CD4-positive, alpha-beta memory T cell (primary cell): ENCODE results near the gene CLIC5. TPM values are rescaled to one million over a fixed set of nuclear protein-coding genes. Genes with fewer than 3 reads are reported as not detected.

ENCODE experiments used
- CTCF ChIA-PET: fragments of 350-600 bp; sonication (Branson Sonifier 250); formaldehyde crosslinking; loops from one replicate; lab custom pipeline; 2021; ENCODE audit warnings: inconsistent platforms; ENCODE audit not compliant: partially characterized antibody; lab: Charles Lee
- POLR2A ChIA-PET: fragments of 350-600 bp; sonication (Branson Sonifier 250); formaldehyde crosslinking; loops from one replicate; lab custom pipeline; 2021; ENCODE audit not compliant: partially characterized antibody; lab: Charles Lee
- DNase-seq, 5 donors: peaks; one replicate each; pipeline versions ENCODE4 v3.0.0 to v3.0.0-alpha.2; 2020 to 2022; ENCODE audit warnings: mixed read lengths in 1 of 5
- H3K27ac ChIP-seq: one replicate; pipeline ENCODE4 v1.7.0; 2013; ENCODE audit warnings: low read depth, low read length
- H3K27me3 ChIP-seq: 2 replicates; pipeline ENCODE4 v1.7.0; 2013; ENCODE audit warnings: mild to moderate bottlenecking, low read length, moderate library complexity; ENCODE audit not compliant: insufficient read depth
- H3K36me3 ChIP-seq: 2 replicates; pipeline ENCODE4 v1.7.0; 2013; ENCODE audit warnings: mild to moderate bottlenecking, low read length, moderate library complexity; ENCODE audit not compliant: insufficient read depth
- H3K4me1 ChIP-seq: 2 replicates; pipeline ENCODE4 v1.7.0; 2013; ENCODE audit warnings: mild to moderate bottlenecking, low read length, moderate library complexity; ENCODE audit not compliant: insufficient read depth
- H3K4me3 ChIP-seq, 2 donors: one replicate each; pipeline ENCODE4 v1.7.0; 2013; ENCODE audit warnings: low read length in 2 of 2, mild to moderate bottlenecking in 1 of 2
- H3K9me3 ChIP-seq, 2 donors: one replicate each; pipeline ENCODE4 v1.7.0; 2013; ENCODE audit warnings: low read length in 2 of 2, control low read depth in 1 of 2; ENCODE audit not compliant: control insufficient read depth in 1 of 2
- H3K27ac Mint-ChIP-seq, 7 donors: one replicate each; pipeline ENCODE4 v1.8.0; 2020 to 2021; ENCODE audit warnings: mixed read lengths in 7 of 7, mild to moderate bottlenecking in 6 of 7, inconsistent platforms in 3 of 7, moderate library complexity in 3 of 7
- H3K27me3 Mint-ChIP-seq, 2 donors: one replicate each; pipeline ENCODE4 v1.8.0; 2020 to 2021; ENCODE audit warnings: mixed read lengths in 2 of 2
- H3K36me3 Mint-ChIP-seq, 2 donors: one replicate each; pipeline ENCODE4 v1.8.0; 2020 to 2021; ENCODE audit warnings: mixed read lengths in 2 of 2, inconsistent platforms in 1 of 2, mild to moderate bottlenecking in 1 of 2
- H3K4me1 Mint-ChIP-seq, 4 donors: one replicate each; pipeline ENCODE4 v1.8.0; 2020 to 2021; ENCODE audit warnings: mixed read lengths in 4 of 4, mild to moderate bottlenecking in 1 of 4
- H3K4me3 Mint-ChIP-seq, 8 donors: one replicate each; pipeline ENCODE4 v1.8.0; 2020 to 2021; ENCODE audit warnings: mixed read lengths in 8 of 8, mild to moderate bottlenecking in 7 of 8, moderate library complexity in 6 of 8, inconsistent platforms in 3 of 8
- H3K9me3 Mint-ChIP-seq, 8 donors: one replicate each; pipeline ENCODE4 v1.8.0; 2020 to 2021; ENCODE audit warnings: mixed read lengths in 8 of 8, mild to moderate bottlenecking in 5 of 8, inconsistent platforms in 3 of 8, moderate library complexity in 1 of 8
- intact Hi-C: fragments of 100-400 bp; cut with micrococcal nuclease; formaldehyde crosslinking; loops from one replicate; pipeline ENCODE4 v1.15.1; 2023
- polyA plus RNA-seq, 2 donors: library from polyadenylated mRNA; unstranded; fragments of 300-500 nt; fragmentation: Illumina TruSeq; gene quantifications; one replicate each; pipeline ENCODE4 v1.2.3, GENCODE V29; 2021
- total RNA-seq, 2 experiments: library from RNA; stranded (reverse); gene quantifications; one replicate each; pipeline ENCODE4 v1.2.3, GENCODE V29; 2021

CLIC5 gene
- total and polyA plus RNA-seq, 4 experiments from 2014 or later: 3.4 to 18.4 (median 12.4) TPM

- no peaks in the 10 kb centered on the region for H3K4me1 ChIP-seq
- no peak overlapping the region for H3K4me3 Mint-ChIP-seq
- H3K27me3 Mint-ChIP-seq: no peaks in the 10 kb centered on the region
- intact Hi-C loops: no loop called here
- H3K27me3 ChIP-seq: no peaks in the 10 kb centered on the region
- peaks cover 0 to 5% (median 3%) of the 10 kb centered on the region in 4 donors for H3K4me1 Mint-ChIP-seq
- H3K27ac ChIP-seq: no peak overlapping the region
- H3K9me3 Mint-ChIP-seq: peaks cover 0 to 6% (median under 1%) of the 10 kb centered on the region in 8 donors
- ChIA-PET CTCF (interaction anchor here (0.6 to 2.0 kb wide), 4 partner anchors 10 to 817 kb away, joined by 3 to 5 read pairs (median 3); no protein-coding TSS in a partner anchor), POLR2A (no interaction called here)
- H3K4me3 ChIP-seq: no peak overlapping the region
- no peaks in the 10 kb centered on the region for H3K9me3 ChIP-seq
- no peak overlapping the region for H3K27ac Mint-ChIP-seq
- H3K36me3 Mint-ChIP-seq: peaks cover 6 to 8% of the 10 kb centered on the region in 2 donors
- no peaks in the 10 kb centered on the region for H3K36me3 ChIP-seq
- no peak for DNase-seq
Measured at GRCh38 chr6:45959534-45960145, 56.0 kb downstream of the CLIC5 start.

DNA sequence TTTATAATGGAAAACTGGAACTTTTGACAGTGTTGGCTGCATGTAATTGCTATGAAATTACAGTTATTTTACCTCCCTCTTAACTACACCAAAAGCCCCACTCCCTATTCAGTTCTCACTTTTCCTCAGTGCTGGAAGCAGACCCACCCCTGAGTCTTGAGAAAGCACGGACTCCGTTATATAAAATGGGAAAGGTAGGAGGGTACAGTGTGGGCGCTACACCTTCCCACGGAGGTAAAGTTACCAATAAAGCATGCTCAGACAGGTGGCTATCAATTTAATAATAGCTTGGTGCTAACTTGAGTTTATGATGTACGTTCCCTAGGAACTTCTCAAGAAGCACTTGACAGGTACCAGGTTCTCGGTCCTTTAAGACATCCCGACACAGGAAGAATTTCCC is 59.0 kb downstream of the CLIC5 start:
- Mint-ChIP-seq H3K27ac (no peak overlapping the region), H3K4me3 (no peak overlapping the region), H3K27me3 (no peaks in the 10 kb centered on the region), H3K36me3 (peaks cover 25 to 26% of the 10 kb centered on the region in 2 donors), H3K4me1 (peaks cover 0 to 5% (median 3%) of the 10 kb centered on the region in 4 donors), H3K9me3 (no peaks in the 10 kb centered on the region)
- DNase-seq: no peak
- CTCF ChIA-PET: interaction anchor here (0.6 kb wide), 1 partner anchor 27 kb away, joined by 3 read pairs; no protein-coding TSS in a partner anchor
- POLR2A ChIA-PET: no interaction called here
- no peak overlapping the region for H3K27ac ChIP-seq
- no peaks in the 10 kb centered on the region for H3K36me3 ChIP-seq
- H3K4me3 ChIP-seq: no peak overlapping the region
- H3K4me1 ChIP-seq: no peaks in the 10 kb centered on the region
- intact Hi-C loops: no loop called here
- H3K27me3 ChIP-seq: no peaks in the 10 kb centered on the region
- no peaks in the 10 kb centered on the region for H3K9me3 ChIP-seq

DNA sequence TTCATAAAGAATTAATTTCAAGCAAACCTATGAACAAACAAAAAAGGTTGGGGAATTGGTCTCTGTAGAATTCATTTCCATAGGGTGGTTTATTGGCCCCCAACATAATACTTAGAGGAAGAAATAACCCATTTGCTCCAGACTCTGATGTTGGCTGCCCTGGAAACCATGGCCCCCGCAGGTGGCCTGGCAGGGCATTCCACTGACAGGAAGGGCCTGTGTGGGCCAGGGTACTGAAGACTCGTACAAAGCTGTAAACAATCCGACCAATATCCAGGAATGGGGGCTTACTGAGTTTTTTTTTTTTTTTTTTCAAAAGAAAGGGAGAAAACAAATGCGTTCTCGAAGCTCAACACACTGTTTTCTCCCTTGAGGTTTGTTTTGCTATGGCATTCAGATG is 59.5 kb downstream of the CLIC5 start:
- CTCF ChIA-PET: no interaction called here
- no peak for DNase-seq
- no peak overlapping the region for H3K27ac Mint-ChIP-seq
- no peaks in the 10 kb centered on the region for H3K9me3 Mint-ChIP-seq
- H3K36me3 Mint-ChIP-seq: peaks cover 30% of the 10 kb centered on the region in 2 donors
- H3K27me3 Mint-ChIP-seq: no peaks in the 10 kb centered on the region
- intact Hi-C loops: no loop called here
- no peaks in the 10 kb centered on the region for H3K36me3 ChIP-seq
- no peaks in the 10 kb centered on the region for H3K4me1 ChIP-seq
- no peak overlapping the region for H3K27ac ChIP-seq
- no peak overlapping the region for H3K4me3 ChIP-seq
- no peak overlapping the region for H3K4me3 Mint-ChIP-seq
- H3K4me1 Mint-ChIP-seq: peaks cover 0 to 5% (median 3%) of the 10 kb centered on the region in 4 donors
- no peaks in the 10 kb centered on the region for H3K9me3 ChIP-seq
- no peaks in the 10 kb centered on the region for H3K27me3 ChIP-seq
- POLR2A ChIA-PET: no interaction called here

GRCh38 chr6:45955597-45955996 is 60.1 kb downstream of the CLIC5 start:
- CTCF ChIA-PET: no interaction called here
- H3K4me1 ChIP-seq: no peaks in the 10 kb centered on the region
- H3K4me3 ChIP-seq: no peak overlapping the region
- peaks cover 33% of the 10 kb centered on the region in 2 donors for H3K36me3 Mint-ChIP-seq
- no peak overlapping the region for H3K27ac ChIP-seq
- intact Hi-C loops: no loop called here
- POLR2A ChIA-PET: no interaction called here
- H3K9me3 ChIP-seq: no peaks in the 10 kb centered on the region
- no peak for DNase-seq
- H3K36me3 ChIP-seq: no peaks in the 10 kb centered on the region
- H3K27me3 Mint-ChIP-seq: no peaks in the 10 kb centered on the region
- H3K4me3 Mint-ChIP-seq: no peak overlapping the region
- peaks cover 0 to 5% (median 1%) of the 10 kb centered on the region in 4 donors for H3K4me1 Mint-ChIP-seq
- H3K27ac Mint-ChIP-seq: no peak overlapping the region
- no peaks in the 10 kb centered on the region for H3K27me3 ChIP-seq
- H3K9me3 Mint-ChIP-seq: no peaks in the 10 kb centered on the region

GRCh38 chr6:45952546-45952945 is 63.1 kb downstream of the CLIC5 start:
- Histone ChIP-seq H3K27ac (no peak overlapping the region), H3K27me3 (no peaks in the 10 kb centered on the region), H3K4me3 (no peak overlapping the region), H3K36me3 (peaks cover 6% of the 10 kb centered on the region), H3K4me1 (no peaks in the 10 kb centered on the region), H3K9me3 (no peaks in the 10 kb centered on the region)
- CTCF ChIA-PET: no interaction called here
- Mint-ChIP-seq H3K4me3 (no peak overlapping the region), H3K27ac (no peak overlapping the region), H3K4me1 (peaks cover 0 to 3% (median under 1%) of the 10 kb centered on the region in 4 donors), H3K36me3 (peaks cover 47 to 52% of the 10 kb centered on the region in 2 donors), H3K9me3 (no peaks in the 10 kb centered on the region), H3K27me3 (no peaks in the 10 kb centered on the region)
- POLR2A ChIA-PET: no interaction called here
- DNase-seq: no peak
- intact Hi-C loops: no loop called here

DNA sequence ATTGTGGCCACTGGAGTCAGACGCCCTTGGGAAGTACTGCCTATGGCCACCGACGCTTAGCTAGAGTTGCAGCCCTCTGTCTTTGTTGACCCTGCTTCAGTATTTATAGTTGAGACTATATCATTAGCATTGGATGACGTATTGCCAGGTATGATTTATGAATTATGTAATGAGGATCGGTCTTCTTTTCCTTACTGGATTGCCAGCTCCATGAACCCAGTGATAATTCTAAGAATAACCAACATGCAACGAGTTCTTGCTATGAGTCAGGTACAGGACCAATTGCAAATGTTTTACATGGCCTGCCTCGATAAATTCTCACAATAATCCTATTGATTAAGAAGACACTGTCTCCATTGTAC is 63.5 kb downstream of the CLIC5 start:
- H3K9me3 ChIP-seq: no peaks in the 10 kb centered on the region
- Mint-ChIP-seq H3K4me3 (no peak overlapping the region), H3K27ac (peak overlapping the region in 1 of 7 donors; percentile 57), H3K27me3 (no peaks in the 10 kb centered on the region), H3K4me1 (peaks cover 0 to 3% (median under 1%) of the 10 kb centered on the region in 4 donors), H3K36me3 (peaks cover 51 to 56% of the 10 kb centered on the region in 2 donors), H3K9me3 (no peaks in the 10 kb centered on the region)
- no peaks in the 10 kb centered on the region for H3K27me3 ChIP-seq
- H3K27ac ChIP-seq: no peak overlapping the region
- DNase-seq: no peak
- H3K4me3 ChIP-seq: no peak overlapping the region
- H3K36me3 ChIP-seq: peaks cover 6% of the 10 kb centered on the region
- ChIA-PET POLR2A (no interaction called here), CTCF (no interaction called here)
- intact Hi-C loops: no loop called here
- no peaks in the 10 kb centered on the region for H3K4me1 ChIP-seq

DNA sequence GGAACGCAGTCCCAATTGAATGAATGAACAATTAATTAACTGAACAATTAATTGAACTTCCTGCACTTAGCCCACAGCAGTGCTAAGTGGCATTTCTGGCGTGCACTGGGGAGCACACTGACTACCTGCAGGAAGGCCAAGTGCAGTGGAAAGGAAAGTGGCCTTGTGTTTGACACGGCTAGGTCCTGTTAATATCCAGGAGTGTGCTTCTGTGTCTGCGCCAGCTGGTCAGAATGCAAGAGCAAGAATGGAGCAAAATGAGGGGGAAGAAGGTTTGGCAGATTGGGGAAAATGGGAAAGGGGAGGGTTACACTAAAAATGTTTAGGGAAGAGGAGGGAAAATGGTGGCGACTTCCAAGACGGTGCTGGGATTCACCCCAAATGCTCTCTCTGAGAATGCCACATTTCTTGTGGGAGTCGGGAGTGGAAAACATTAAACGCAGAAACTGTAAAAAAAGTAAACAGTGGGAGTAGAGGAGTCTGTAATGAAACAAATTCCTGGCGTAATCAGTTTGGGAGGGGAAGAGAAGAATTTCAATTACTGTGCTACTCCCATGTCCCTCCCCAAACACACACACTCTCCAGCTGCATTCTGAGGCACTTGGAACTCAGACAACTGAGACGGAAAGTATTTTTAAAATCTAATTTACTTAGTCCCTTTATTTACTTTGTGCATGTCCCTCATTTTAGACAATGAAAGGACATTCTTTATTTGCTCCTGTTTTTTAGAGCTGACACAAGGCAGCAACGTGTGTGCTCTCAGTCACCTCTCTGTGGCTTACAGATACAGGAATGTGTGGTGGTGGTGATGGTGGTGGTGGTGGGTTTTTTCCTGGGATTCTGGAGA is 64.1 kb downstream of the CLIC5 start:
- no peaks in the 10 kb centered on the region for H3K27me3 Mint-ChIP-seq
- H3K36me3 Mint-ChIP-seq: peaks cover 56 to 62% of the 10 kb centered on the region in 2 donors
- CTCF ChIA-PET: no interaction called here
- H3K4me1 ChIP-seq: no peaks in the 10 kb centered on the region
- H3K27me3 ChIP-seq: no peaks in the 10 kb centered on the region
- intact Hi-C loops: no loop called here
- H3K36me3 ChIP-seq: peaks cover 6% of the 10 kb centered on the region
- peak overlapping the region in 1 of 7 donors; percentile 57 for H3K27ac Mint-ChIP-seq
- H3K4me3 ChIP-seq: no peak overlapping the region
- H3K4me3 Mint-ChIP-seq: no peak overlapping the region
- H3K4me1 Mint-ChIP-seq: peaks cover 0 to 3% (median 0%) of the 10 kb centered on the region in 4 donors
- H3K27ac ChIP-seq: no peak overlapping the region
- H3K9me3 ChIP-seq: no peaks in the 10 kb centered on the region
- POLR2A ChIA-PET: no interaction called here
- no peaks in the 10 kb centered on the region for H3K9me3 Mint-ChIP-seq
- no peak for DNase-seq
